Subcutaneous adipose tissue (tissue), 4 donors: ENCODE results near the gene ARHGAP4. TPM values are rescaled to one million over a fixed set of nuclear protein-coding genes. Genes with fewer than 3 reads are reported as not detected.

Experiments used
- CTCF ChIP-seq: fragments of 450-650 bp; IDR thresholded peaks from one replicate; pipeline ENCODE4 v1.5.1; 2016; ENCODE audit warnings: low read depth, mild to moderate bottlenecking, control low read depth, antibody characterized with exemption, moderate library complexity
- total RNA-seq, 4 donors: library from RNA; depleted of rRNA; stranded (reverse); fragments of >200 nt; gene quantifications; one replicate each; pipeline ENCODE4 v1.1.0, GENCODE V29; 2016

Gene ARHGAP4
- total RNA-seq, 4 donors from 2014 or later: 8.5 to 37.4 (median 28.2) TPM

- TF ChIP-seq CTCF: no peak
Observed at GRCh38 chrX:153864561-153865320, 61.3 kb downstream of the ARHGAP4 start.

- no peak for TF ChIP-seq CTCF
Observed at GRCh38 chrX:153864101-153864500, 62.0 kb downstream of the ARHGAP4 start.

DNA sequence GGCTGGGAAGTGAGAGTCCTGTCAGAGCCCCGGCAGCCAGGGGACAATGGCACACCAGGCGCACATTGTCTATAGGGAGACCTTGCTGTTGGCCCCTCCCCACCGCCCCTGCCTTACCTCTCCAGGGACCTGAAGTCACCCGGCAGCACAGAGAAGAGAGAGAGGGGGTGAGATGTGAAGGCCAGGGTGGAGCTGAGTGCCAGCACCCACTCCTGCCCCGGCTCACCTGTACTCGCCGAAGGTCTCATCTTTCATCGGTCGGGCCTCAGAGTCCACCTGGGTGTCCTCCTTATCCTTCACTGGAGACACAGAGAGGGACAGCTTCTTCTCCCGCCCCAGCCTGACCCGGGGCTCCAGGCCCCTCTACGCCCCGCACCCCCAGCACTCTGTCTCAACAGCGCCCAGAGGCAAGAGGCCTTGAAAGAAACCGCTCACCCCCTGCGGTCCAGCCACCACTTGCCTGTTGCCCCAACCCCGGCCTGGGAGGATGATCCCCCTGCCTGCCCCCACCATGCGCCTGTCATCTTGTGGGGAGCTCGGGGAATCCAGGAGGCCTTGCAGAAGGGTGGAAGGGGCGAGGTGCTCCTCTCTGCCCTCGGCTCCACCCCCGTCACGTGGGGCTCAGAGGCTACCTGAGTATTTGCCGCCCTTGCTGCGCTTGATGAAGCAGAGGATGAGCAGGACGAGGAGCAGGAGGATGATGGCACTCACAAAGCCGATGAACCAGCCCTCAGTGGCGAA is 62.6 kb downstream of the ARHGAP4 start:
- no peak for TF ChIP-seq CTCF

DNA sequence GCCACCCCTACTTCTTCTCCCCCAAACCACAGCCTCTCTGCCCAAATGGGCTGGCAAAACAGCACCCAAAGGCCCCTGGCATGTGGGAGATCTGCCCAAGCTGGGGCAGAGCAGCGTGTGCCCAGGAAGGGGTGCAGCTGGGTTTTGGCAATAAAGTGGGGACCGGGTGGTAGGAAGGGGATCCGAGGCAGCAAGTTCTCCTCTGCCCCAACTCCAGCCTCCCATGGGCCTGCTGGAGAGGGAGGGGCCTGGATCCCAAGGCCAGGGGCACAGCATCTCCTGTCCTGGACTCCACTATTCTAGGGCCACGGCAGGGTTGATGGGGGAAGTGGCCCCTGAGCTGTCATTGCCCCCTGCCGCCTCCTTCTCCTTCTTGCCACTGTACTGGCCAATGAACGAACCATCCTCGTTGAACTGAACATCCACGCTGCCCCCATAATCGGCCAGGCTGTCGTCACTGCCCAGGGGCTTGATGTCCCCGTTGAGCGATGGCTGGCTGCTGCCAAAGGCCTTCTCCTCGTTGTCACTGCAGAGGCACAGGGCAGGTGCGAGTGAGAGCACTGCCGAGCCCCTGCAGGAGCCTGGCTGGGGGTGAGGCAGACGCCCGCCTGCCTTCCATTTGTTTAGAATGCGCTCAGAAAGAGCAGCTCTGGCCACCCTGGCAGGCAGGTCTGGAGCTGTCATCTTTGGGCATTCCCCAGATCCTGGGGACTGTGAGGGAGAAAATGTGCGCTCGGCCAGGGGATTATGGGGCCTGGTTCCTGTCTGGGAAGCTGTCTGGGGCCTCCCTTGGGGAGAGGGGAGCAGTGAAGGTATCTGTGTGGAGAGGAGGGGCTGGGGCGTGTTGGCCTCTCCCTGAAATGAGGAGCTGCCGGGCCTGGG is 63.5 kb downstream of the ARHGAP4 start:
- TF ChIP-seq CTCF: no peak

- TF ChIP-seq CTCF: no peak
Observed at GRCh38 chrX:153861733-153862310, 64.2 kb downstream of the ARHGAP4 start.

DNA sequence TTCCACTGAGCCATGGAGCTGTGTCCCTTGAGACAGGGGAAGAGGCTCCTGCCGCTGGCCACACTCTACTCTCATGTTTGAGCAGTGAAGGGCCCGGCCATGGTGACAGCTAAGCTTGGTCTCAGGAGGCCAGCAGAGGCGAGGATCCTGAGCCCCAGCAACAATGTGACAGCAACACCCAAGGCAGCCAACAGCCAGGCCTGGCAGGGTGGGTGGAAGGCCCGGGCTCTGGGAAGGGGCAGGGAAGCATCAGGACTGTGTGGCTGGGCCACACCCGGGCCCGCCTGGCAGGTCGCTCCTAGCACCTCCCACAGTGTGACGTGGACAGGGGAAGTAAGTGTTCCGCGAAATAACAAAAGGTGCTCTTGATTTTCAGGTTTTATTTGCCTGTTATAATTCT is 64.9 kb downstream of the ARHGAP4 start:
- no peak for TF ChIP-seq CTCF

Other genes starting within 250 kb of the ARHGAP4 start
- gene SLC6A8, start 238.3 kb downstream of the ARHGAP4 start, total RNA-seq: 10 to 100 TPM; 20.2 to 98.0 (median 30.6) TPM
- 100 to 1,000 TPM; 214 to 334 (median 269) TPM for gene BCAP31, start 201.9 kb downstream of the ARHGAP4 start, total RNA-seq
- 10 to 100 TPM; 12.4 to 83.8 (median 28.1) TPM for gene ABCD1, start 201.4 kb downstream of the ARHGAP4 start, total RNA-seq
- 10 to 100 TPM in 3 of 4 donors, 1 to 10 TPM in 1; 8.8 to 47.3 (median 24.5) TPM for gene PLXNB3, start 162.0 kb downstream of the ARHGAP4 start, total RNA-seq
- gene SRPK3, start 145.2 kb downstream of the ARHGAP4 start, total RNA-seq: 1 to 10 TPM in 3 of 4 donors, under 1 TPM in 1; 0.49 to 2.1 (median 1.5) TPM
- 10 to 100 TPM; 40.9 to 70.0 (median 69.5) TPM for gene IDH3G, start 131.9 kb downstream of the ARHGAP4 start, total RNA-seq
- 100 to 1,000 TPM in 3 of 4 donors, 10 to 100 TPM in 1; 75.4 to 172 (median 140) TPM for gene SSR4, start 131.6 kb downstream of the ARHGAP4 start, total RNA-seq
- 1 to 10 TPM in 1 of 4 donors, under 1 TPM in 3; 0.65 to 1.3 (median 0.80) TPM for gene PDZD4, start 95.7 kb downstream of the ARHGAP4 start, total RNA-seq
- gene L1CAM, start 40.1 kb downstream of the ARHGAP4 start, total RNA-seq: 1 to 10 TPM in 2 of 4 donors, under 1 TPM in 2; 0.68 to 1.5 (median 0.95) TPM
- 10 to 100 TPM in 1 of 4 donors, 1 to 10 TPM in 3; 3.4 to 13.9 (median 5.7) TPM for gene AVPR2, start 21.6 kb downstream of the ARHGAP4 start, total RNA-seq
- gene NAA10, start 8.8 kb upstream of the ARHGAP4 start, total RNA-seq: 10 to 100 TPM; 69.4 to 87.8 (median 76.5) TPM
- 10 to 100 TPM; 14.0 to 43.4 (median 29.5) TPM for gene RENBP, start 18.4 kb upstream of the ARHGAP4 start, total RNA-seq
- gene HCFC1, start 45.6 kb upstream of the ARHGAP4 start, total RNA-seq: 10 to 100 TPM; 17.7 to 33.9 (median 21.2) TPM
- gene TMEM187, start 46.5 kb upstream of the ARHGAP4 start, total RNA-seq: 1 to 10 TPM; 2.0 to 10.0 (median 6.1) TPM
- gene IRAK1, start 93.6 kb upstream of the ARHGAP4 start, total RNA-seq: 10 to 100 TPM; 42.7 to 74.4 (median 47.3) TPM
- 10 to 100 TPM; 36.8 to 71.2 (median 47.1) TPM for gene MECP2, start 171.5 kb upstream of the ARHGAP4 start, total RNA-seq
- gene OPN1LW, start 218.0 kb upstream of the ARHGAP4 start, total RNA-seq: not detected